HG03280 (cell line): Measurements from ENCODE around the gene SLC7A10.
"Not testable (repeated sequence)": the region's sequence is repeated elsewhere in the genome, so short reads cannot be mapped to it uniquely, and the experiment has no call there.

Experiments used
- ATAC-seq: cut with Tn5 transposase; IDR thresholded peaks from one replicate; pipeline ENCODE4 v1.9.1; 2021; ENCODE audit warnings: mild to moderate bottlenecking, moderate library complexity; ENCODE audit not compliant: unreplicated experiment

The SLC7A10 gene

GRCh38 chr19:33186431-33187182 is 39.0 kb downstream of the SLC7A10 start:
- no peak for ATAC-seq

GRCh38 chr19:33177417-33177979 is 48.2 kb downstream of the SLC7A10 start:
- ATAC-seq, result no peak

GRCh38 chr19:33176670-33177416 is 48.8 kb downstream of the SLC7A10 start:
- ATAC-seq, result peak; percentile 80

GRCh38 chr19:33175886-33176669 is 49.6 kb downstream of the SLC7A10 start:
- ATAC-seq, result peak; percentile 1

GRCh38 chr19:33175156-33175782 is 50.4 kb downstream of the SLC7A10 start:
- no peak for ATAC-seq

- ATAC-seq, result no peak
Observed at GRCh38 chr19:33174186-33174585, 51.5 kb downstream of the SLC7A10 start.

- ATAC-seq, result no peak
Observed at GRCh38 chr19:33171916-33172359, 53.7 kb downstream of the SLC7A10 start.

- ATAC-seq, result no peak
Observed at GRCh38 chr19:33171222-33171795, 54.3 kb downstream of the SLC7A10 start.

- no peak for ATAC-seq
Observed at GRCh38 chr19:33168528-33168927, 57.1 kb downstream of the SLC7A10 start.

- no peak for ATAC-seq
Observed at GRCh38 chr19:33167438-33167837, 58.2 kb downstream of the SLC7A10 start.

- not testable (repeated sequence) for ATAC-seq
Observed at GRCh38 chr19:33166037-33166436, 59.6 kb downstream of the SLC7A10 start.

GRCh38 chr19:33163481-33163880 is 62.2 kb downstream of the SLC7A10 start:
- ATAC-seq, result no peak

- no peak for ATAC-seq
Observed at GRCh38 chr19:33161201-33161600, 64.4 kb downstream of the SLC7A10 start.

- ATAC-seq, result no peak
Observed at GRCh38 chr19:33159893-33160292, 65.8 kb downstream of the SLC7A10 start.

- ATAC-seq, result no peak
Observed at GRCh38 chr19:33159149-33159548, 66.5 kb downstream of the SLC7A10 start.
